HL-60 (cell line): ENCODE measurements around the gene TVP23A.
"Not testable (repeated sequence)": the region's sequence is repeated elsewhere in the genome, so short reads cannot be mapped to it uniquely, and the experiment has no call there.

Source experiments
- DNase-seq, 2 experiments: peaks; one replicate each; pipeline ENCODE4 v3.0.0-alpha.2; 2010 to 2020; ENCODE audit warnings: low read depth in 1 of 2, low spot score in 1 of 2
- H3K27ac ChIP-seq: fragments of 250-450 bp; sonication (Bioruptor Pico); replicated peaks from 2 replicates; pipeline ENCODE4 v1.5.1; 2020; ENCODE audit warnings: mild to moderate bottlenecking, moderate library complexity
- H3K27me3 ChIP-seq: fragments of 250-450 bp; sonication (Bioruptor Pico); 2 replicates; pipeline ENCODE4 v1.5.1; 2021; ENCODE audit warnings: mild to moderate bottlenecking, moderate library complexity; ENCODE audit not compliant: insufficient read depth, poor library complexity, severe bottlenecking
- H3K4me3 ChIP-seq: replicated peaks from 2 replicates; pipeline ENCODE4 v1.5.1; 2011; ENCODE audit warnings: mild to moderate bottlenecking, control low read depth, low read length; ENCODE audit not compliant: insufficient read depth
- CTCF ChIP-seq: IDR thresholded peaks from one replicate; pipeline ENCODE4 v1.5.1; 2011; ENCODE audit warnings: low read length, control low read depth, inconsistent platforms; ENCODE audit not compliant: insufficient read depth
- GABPA ChIP-seq: IDR thresholded peaks from 2 replicates; pipeline ENCODE4 v1.6.1; 2012; ENCODE audit warnings: low read depth
- POLR2AphosphoS5 ChIP-seq: IDR thresholded peaks from 2 replicates; pipeline ENCODE4 v1.6.1; 2012; ENCODE audit warnings: low read depth
- REST ChIP-seq: IDR thresholded peaks from 2 replicates; pipeline ENCODE4 v1.6.1; 2012; ENCODE audit warnings: low read depth; ENCODE audit not compliant: insufficient replicate concordance
- SPI1 ChIP-seq: IDR thresholded peaks from 2 replicates; pipeline ENCODE4 v1.6.1; 2012; ENCODE audit warnings: low read depth, mild to moderate bottlenecking, borderline replicate concordance

TVP23A gene

GRCh38 chr16:10782628-10783027 is 36.0 kb downstream of the TVP23A start:
- TF ChIP-seq GABPA: no peak
- no peak for TF ChIP-seq POLR2AphosphoS5
- no peak for TF ChIP-seq SPI1
- TF ChIP-seq CTCF: no peak
- no peak for TF ChIP-seq REST
- H3K27me3 ChIP-seq: no peaks in the 10 kb centered on the region
- no peak for DNase-seq
- no peak overlapping the region for H3K27ac ChIP-seq
- no peak overlapping the region for H3K4me3 ChIP-seq

GRCh38 chr16:10780628-10781027 is 38.0 kb downstream of the TVP23A start:
- Histone ChIP-seq H3K27ac (no peak overlapping the region), H3K27me3 (no peaks in the 10 kb centered on the region), H3K4me3 (no peak overlapping the region)
- DNase-seq: no peak
- TF ChIP-seq GABPA (no peak), CTCF (no peak), POLR2AphosphoS5 (no peak)

- DNase-seq, H3K27ac ChIP-seq, H3K4me3 ChIP-seq, H3K27me3 ChIP-seq: not testable (repeated sequence)
These were observed 38.7 kb downstream of the TVP23A start for GRCh38 chr16:10779908-10780307.

GRCh38 chr16:10777356-10777755 is 41.2 kb downstream of the TVP23A start:
- TF ChIP-seq CTCF (no peak), REST (no peak), GABPA (no peak), SPI1 (no peak)
- no peak overlapping the region for H3K4me3 ChIP-seq
- no peak for DNase-seq
- H3K27ac ChIP-seq: no peak overlapping the region
- H3K27me3 ChIP-seq: no peaks in the 10 kb centered on the region

GRCh38 chr16:10776923-10777322 is 41.7 kb downstream of the TVP23A start:
- not testable (repeated sequence) for H3K4me3 ChIP-seq, DNase-seq, H3K27ac ChIP-seq

More at GRCh38 chr16:10776923-10777322, 41.7 kb downstream of the TVP23A start:
- not testable (repeated sequence) for H3K27me3 ChIP-seq
